ENCODE measurements around the gene CCDC63.

Gene CCDC63

DNA sequence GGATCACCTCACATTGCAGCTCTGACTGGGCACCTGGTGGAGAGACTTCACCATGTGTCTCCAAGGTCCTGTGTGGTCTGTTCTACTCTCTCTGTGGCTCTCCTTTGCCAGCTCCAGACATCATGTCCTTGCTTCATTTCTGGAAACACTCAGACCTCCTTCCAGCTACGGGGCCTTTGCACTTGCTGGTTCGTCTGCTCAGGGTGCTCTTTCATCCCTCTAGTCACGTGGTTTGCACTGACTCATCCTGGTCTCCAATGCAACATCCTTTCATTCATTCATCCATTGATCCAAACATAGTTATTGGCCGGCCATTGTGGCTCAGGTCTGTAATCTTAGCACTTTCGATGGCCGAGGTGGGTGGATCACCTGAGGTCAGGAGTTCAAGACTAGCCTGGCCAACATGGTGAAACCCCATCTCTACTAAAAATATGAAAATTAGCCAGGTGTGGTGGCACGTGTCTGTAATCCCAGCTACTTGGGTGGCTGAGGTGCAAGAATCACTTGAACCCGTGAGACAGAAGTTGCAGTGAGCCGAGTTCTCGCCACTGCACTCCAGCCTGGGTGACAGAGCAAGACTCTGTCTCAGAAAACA lies 23.9 kb upstream of the CCDC63 start:
- H3K4me3 Mint-ChIP-seq: no peak overlapping the region
- no peaks in the 10 kb centered on the region for H3K36me3 Mint-ChIP-seq (ENCODE audit: low read depth)
- no peak overlapping the region for H3K27ac Mint-ChIP-seq
- H3K27me3 Mint-ChIP-seq (ENCODE audit: low read depth): peaks cover 3% of the 10 kb centered on the region
- H3K4me1 Mint-ChIP-seq (ENCODE audit: low read depth): peaks cover 15% of the 10 kb centered on the region
- H3K9me3 Mint-ChIP-seq: peaks cover 3% of the 10 kb centered on the region

GRCh38 chr12:110824342-110824741 lies 22.4 kb upstream of the CCDC63 start:
- no peak overlapping the region for H3K27ac Mint-ChIP-seq
- H3K27me3 Mint-ChIP-seq (ENCODE audit: low read depth): peaks cover 3% of the 10 kb centered on the region
- no peak overlapping the region for H3K4me3 Mint-ChIP-seq
- peaks cover 3% of the 10 kb centered on the region for H3K9me3 Mint-ChIP-seq
- H3K4me1 Mint-ChIP-seq (ENCODE audit: low read depth): peaks cover 15% of the 10 kb centered on the region
- no peaks in the 10 kb centered on the region for H3K36me3 Mint-ChIP-seq (ENCODE audit: low read depth)

DNA sequence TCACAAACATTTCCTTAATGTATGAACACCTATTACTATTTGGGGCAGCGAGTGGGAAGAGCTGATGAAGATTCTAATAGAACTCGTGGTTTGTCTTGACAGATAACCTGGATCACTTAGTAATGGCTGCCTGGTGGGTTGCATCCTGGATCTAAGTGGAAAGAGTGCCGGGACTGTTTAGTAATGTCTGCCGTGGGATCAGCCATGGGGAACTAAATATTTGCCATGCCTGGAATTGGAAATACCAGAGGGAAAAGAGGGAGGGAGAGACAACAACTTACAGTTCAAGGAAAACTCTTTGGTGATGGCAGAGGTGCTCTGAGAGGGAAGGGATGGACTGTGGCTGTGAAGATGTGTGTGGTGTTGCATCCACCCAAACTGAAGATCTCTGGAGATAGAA lies 21.3 kb upstream of the CCDC63 start:
- Mint-ChIP-seq H3K27me3 (ENCODE audit: low read depth) (peaks cover 3% of the 10 kb centered on the region), H3K4me3 (no peak overlapping the region), H3K4me1 (ENCODE audit: low read depth) (peaks cover 15% of the 10 kb centered on the region), H3K9me3 (peaks cover 3% of the 10 kb centered on the region), H3K27ac (no peak overlapping the region), H3K36me3 (ENCODE audit: low read depth) (no peaks in the 10 kb centered on the region)

DNA sequence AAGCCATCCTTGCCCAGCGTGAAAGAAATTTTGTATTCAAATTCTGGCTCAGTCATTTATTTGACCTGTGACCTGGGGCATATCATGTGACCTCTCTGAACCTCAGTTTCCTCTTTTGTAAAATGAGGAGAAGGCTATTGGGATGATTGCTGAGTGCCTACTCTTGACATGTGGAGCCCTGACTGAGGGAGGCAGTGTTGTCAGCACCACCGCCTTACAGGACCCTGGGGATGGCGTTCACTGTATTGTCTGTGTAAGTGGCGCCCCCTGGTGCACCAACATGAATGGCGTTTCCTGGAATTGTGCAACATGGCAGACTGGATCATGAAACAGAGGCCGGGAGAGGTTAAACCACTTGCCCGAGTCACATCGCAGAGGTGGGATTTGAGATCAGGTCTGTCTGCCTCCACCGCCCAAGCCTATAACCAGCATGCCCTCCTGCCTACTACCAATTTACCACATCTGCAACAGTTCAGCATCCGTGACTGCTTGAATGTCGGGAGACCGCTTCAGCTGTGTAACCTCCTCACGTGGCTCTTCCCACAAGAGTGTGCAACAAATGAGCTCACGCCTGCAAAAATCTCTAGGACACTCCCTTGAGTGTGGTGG lies 20.1 kb upstream of the CCDC63 start:
- Mint-ChIP-seq H3K4me3 (peak overlapping the region; percentile 13), H3K9me3 (no peaks in the 10 kb centered on the region), H3K4me1 (ENCODE audit: low read depth) (peaks cover 15% of the 10 kb centered on the region), H3K36me3 (ENCODE audit: low read depth) (no peaks in the 10 kb centered on the region), H3K27me3 (ENCODE audit: low read depth) (no peaks in the 10 kb centered on the region), H3K27ac (no peak overlapping the region)

DNA sequence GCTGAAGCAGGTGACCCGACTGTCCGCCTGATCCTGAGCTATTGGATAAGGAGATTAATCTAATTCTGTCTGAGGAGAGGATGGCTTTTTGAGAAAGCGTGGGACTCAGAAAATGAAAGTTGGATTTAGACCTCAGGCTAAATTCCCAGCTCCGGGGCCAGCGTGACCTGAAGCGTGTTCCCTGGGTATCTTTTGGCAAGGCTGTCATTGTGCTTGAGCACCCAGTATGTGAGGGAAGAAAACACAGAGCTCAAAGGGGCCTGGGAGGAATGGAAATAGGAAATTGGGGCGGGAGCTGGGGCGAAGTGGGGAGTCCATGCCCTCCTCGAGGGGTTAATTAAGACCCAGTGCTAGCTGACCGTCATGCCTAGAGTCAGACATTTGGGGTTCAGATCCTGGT lies 17.5 kb upstream of the CCDC63 start:
- no peak overlapping the region for H3K4me3 Mint-ChIP-seq
- H3K36me3 Mint-ChIP-seq (ENCODE audit: low read depth): no peaks in the 10 kb centered on the region
- peaks cover 11% of the 10 kb centered on the region for H3K4me1 Mint-ChIP-seq (ENCODE audit: low read depth)
- H3K27ac Mint-ChIP-seq: no peak overlapping the region
- no peaks in the 10 kb centered on the region for H3K9me3 Mint-ChIP-seq
- peaks cover 8% of the 10 kb centered on the region for H3K27me3 Mint-ChIP-seq (ENCODE audit: low read depth)

- Mint-ChIP-seq H3K27ac (no peak overlapping the region), H3K27me3 (ENCODE audit: low read depth) (peaks cover 12% of the 10 kb centered on the region), H3K9me3 (no peaks in the 10 kb centered on the region), H3K4me1 (ENCODE audit: low read depth) (no peaks in the 10 kb centered on the region), H3K36me3 (ENCODE audit: low read depth) (no peaks in the 10 kb centered on the region), H3K4me3 (no peak overlapping the region)
Measured at GRCh38 chr12:110836291-110836690, 10.5 kb upstream of the CCDC63 start.

DNA sequence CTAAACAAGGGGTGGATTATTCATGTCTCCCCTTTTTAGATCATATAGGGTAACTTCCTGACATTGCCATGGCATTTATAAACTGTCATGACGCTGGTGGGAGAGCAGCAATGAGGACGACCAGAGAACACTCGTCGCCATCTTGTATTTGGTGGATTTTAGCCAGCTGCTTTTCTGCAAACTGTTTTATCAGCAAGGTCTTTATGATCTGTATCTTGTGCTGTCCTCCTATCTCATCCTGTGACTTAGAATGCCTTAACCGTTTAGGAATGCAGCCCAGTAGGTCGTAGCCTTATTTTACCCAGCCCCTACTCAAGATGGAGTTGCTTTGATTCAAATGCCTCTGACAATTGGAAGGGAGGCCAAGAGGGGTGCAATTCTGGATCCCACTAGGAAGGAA lies 5.8 kb upstream of the CCDC63 start:
- Mint-ChIP-seq H3K27me3 (ENCODE audit: low read depth) (peaks cover 28% of the 10 kb centered on the region), H3K36me3 (ENCODE audit: low read depth) (no peaks in the 10 kb centered on the region), H3K4me3 (no peak overlapping the region), H3K9me3 (no peaks in the 10 kb centered on the region), H3K27ac (no peak overlapping the region), H3K4me1 (ENCODE audit: low read depth) (no peaks in the 10 kb centered on the region)

- Mint-ChIP-seq H3K4me1 (ENCODE audit: low read depth) (no peaks in the 10 kb centered on the region), H3K36me3 (ENCODE audit: low read depth) (no peaks in the 10 kb centered on the region)
Measured at GRCh38 chr12:110844131-110844530, 2.7 kb upstream of the CCDC63 start.

DNA sequence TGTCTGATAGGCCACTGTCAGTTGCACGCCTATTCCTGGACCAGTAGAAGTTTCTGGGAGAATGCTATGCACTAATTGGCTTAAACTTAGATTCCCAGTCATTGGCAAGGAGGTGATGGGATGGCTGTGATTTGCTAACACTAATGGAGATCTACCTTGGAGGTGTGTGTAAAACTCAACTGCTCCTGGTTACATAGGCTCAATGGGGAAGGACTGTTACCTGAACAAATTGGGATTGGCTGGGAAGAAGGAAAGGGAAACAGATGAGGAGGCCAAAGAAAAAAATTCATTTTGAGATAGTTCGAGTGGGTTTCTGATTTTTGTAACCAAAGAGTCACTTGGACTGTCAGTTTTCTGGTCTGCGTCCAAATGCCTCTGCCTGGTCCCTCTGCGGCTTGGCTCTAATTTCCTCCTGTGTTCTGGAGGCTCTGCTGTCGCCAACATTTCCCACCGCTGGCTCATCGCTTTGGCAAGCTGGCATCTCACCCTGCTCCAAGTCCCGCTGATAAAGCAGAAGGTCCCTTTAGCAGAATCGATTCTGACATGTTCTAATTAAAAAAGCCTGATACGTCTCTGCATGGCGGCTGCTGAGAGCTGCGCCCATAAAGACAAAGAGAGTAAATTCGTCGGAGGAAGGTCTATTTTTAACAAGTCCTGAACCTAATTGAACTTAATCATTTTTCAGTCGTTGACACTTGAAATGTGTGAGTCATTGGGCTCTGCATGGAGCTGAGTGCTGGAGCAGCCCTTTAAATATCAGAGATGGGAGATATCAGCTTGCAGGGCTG lies 2.0 kb upstream of the CCDC63 start:
- Mint-ChIP-seq H3K4me3 (no peak overlapping the region), H3K4me1 (ENCODE audit: low read depth) (no peaks in the 10 kb centered on the region), H3K9me3 (no peaks in the 10 kb centered on the region), H3K27ac (no peak overlapping the region), H3K36me3 (ENCODE audit: low read depth) (no peaks in the 10 kb centered on the region), H3K27me3 (ENCODE audit: low read depth) (peaks cover 49% of the 10 kb centered on the region)

More at GRCh38 chr12:110844131-110844530, 2.7 kb upstream of the CCDC63 start:
- no peaks in the 10 kb centered on the region for H3K9me3 Mint-ChIP-seq
- H3K27me3 Mint-ChIP-seq (ENCODE audit: low read depth): peaks cover 53% of the 10 kb centered on the region
- no peak overlapping the region for H3K27ac Mint-ChIP-seq
- H3K4me3 Mint-ChIP-seq: no peak overlapping the region

DNA sequence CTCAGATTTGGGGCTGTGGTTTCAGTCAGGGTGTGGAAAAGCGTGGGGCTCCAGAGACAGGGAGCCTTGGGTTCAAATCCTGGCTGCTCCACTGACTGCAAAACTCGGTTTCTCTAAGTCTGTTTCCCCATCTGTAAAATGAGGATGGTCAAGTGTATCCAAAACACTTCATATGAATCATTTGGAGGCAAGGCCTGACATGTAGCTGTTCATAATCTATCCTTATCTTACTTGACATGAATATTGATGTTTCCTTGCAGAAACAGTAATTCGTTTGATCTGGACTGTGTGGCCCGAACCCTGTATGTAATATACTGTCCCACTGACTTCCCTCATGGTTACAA lies 1.5 kb upstream of the CCDC63 start:
- Mint-ChIP-seq H3K4me3 (no peak overlapping the region), H3K9me3 (no peaks in the 10 kb centered on the region), H3K27me3 (ENCODE audit: low read depth) (peaks cover 49% of the 10 kb centered on the region), H3K36me3 (ENCODE audit: low read depth) (no peaks in the 10 kb centered on the region), H3K27ac (no peak overlapping the region), H3K4me1 (ENCODE audit: low read depth) (no peaks in the 10 kb centered on the region)

DNA sequence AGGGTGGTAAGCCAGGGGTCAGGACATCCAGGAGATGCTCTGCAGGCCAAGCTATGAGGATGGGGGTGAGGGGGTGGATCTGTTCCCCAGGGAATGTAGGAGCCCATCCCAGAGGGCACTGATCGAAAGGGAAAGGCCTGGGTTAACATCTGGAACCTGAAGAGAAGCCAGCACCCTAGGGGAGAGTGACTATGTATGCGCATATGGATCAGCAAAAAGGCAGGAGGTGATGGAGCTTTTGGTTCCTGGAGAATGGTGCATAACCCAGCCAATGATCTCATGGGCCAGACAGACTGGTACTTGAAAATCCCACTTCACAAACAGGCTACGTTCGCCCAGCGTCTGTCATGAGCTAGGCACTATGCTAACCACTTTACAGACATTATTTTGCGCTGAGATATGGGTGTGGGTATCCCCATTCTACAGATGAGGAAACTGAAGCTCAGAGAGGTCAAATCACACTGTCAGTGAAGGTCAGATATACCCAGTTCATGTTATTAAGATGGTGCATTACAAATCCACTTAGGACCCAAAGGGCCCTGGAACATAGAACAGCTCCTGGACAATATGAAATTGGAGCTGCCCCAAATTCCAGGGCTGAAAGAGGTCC lies 1.6 kb downstream of the CCDC63 start:
- Mint-ChIP-seq H3K4me1 (ENCODE audit: low read depth) (no peaks in the 10 kb centered on the region), H3K4me3 (no peak overlapping the region), H3K27me3 (ENCODE audit: low read depth) (peaks cover 58% of the 10 kb centered on the region), H3K36me3 (ENCODE audit: low read depth) (no peaks in the 10 kb centered on the region), H3K27ac (no peak overlapping the region), H3K9me3 (no peaks in the 10 kb centered on the region)

- Mint-ChIP-seq H3K36me3 (ENCODE audit: low read depth) (no peaks in the 10 kb centered on the region), H3K4me3 (no peak overlapping the region), H3K9me3 (no peaks in the 10 kb centered on the region), H3K27ac (no peak overlapping the region), H3K4me1 (ENCODE audit: low read depth) (no peaks in the 10 kb centered on the region), H3K27me3 (ENCODE audit: low read depth) (peaks cover 50% of the 10 kb centered on the region)
Measured at GRCh38 chr12:110849221-110849620, 2.4 kb downstream of the CCDC63 start.

DNA sequence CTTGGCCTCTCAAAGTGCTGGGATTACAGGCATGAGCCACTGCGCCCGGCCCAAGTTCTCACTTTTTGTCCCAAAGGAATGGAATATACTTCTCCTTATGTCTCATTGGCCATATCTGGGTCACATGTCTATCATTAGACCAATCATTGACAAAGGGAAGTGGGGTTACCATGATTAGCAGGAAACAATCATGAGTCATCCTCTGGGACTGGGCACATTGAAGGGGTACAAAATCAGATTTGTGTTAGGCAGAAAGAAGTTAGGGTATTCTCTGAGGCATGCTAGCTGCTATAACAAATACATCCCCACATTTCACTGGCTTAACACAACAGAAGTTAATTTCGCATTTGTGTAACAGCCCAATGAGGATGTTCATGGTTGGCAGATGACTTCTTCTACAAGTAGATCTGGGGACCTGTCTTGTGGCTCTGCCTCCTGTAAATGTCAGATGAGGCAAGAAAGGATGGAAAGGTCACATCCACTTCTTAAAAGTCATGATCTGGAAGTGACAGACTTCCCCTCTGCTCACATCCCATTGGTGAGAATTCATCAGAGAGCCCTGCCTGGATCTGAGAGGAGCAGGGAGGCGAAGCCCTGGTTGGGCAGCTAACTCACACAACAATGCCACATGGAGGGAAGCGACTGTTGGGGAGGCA lies 3.1 kb downstream of the CCDC63 start:
- peaks cover 44% of the 10 kb centered on the region for H3K27me3 Mint-ChIP-seq (ENCODE audit: low read depth)
- no peak overlapping the region for H3K4me3 Mint-ChIP-seq
- H3K4me1 Mint-ChIP-seq (ENCODE audit: low read depth): no peaks in the 10 kb centered on the region
- no peak overlapping the region for H3K27ac Mint-ChIP-seq
- H3K9me3 Mint-ChIP-seq: no peaks in the 10 kb centered on the region
- H3K36me3 Mint-ChIP-seq (ENCODE audit: low read depth): no peaks in the 10 kb centered on the region

DNA sequence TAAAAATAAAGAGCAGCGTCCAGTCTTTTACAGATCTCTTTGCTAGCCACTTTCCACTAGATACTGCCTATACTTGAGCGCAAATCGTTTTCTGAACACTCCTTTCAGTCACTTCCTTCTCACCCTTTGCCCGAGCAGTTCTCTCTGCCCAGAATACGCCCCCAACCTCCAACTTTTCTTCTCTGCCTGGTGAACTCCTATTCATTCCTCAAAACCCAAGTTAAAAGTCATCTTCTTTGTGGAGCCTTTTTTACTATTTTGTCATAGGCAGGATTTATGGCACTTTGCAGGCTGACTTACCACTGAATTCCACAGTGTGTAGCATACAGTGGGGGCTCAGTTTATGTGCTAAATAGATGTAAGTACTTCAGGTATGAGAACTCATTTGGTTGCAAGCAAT lies 4.0 kb downstream of the CCDC63 start:
- H3K9me3 Mint-ChIP-seq: no peaks in the 10 kb centered on the region
- H3K27ac Mint-ChIP-seq: no peak overlapping the region
- H3K27me3 Mint-ChIP-seq (ENCODE audit: low read depth): peaks cover 35% of the 10 kb centered on the region
- H3K4me3 Mint-ChIP-seq: no peak overlapping the region
- no peaks in the 10 kb centered on the region for H3K4me1 Mint-ChIP-seq (ENCODE audit: low read depth)
- no peaks in the 10 kb centered on the region for H3K36me3 Mint-ChIP-seq (ENCODE audit: low read depth)

Data from T-helper 1 cell treated with Interleukin-12 subunit alpha and Interleukin-12 subunit beta and Interleukin-4 antibody, amounts not matched to agents 30 μg/mL and 1 μg/mL, for 36 hours (primary cell).